ENCODE data around the gene DGKH. TPM values are rescaled to one million over a fixed set of nuclear protein-coding genes. Genes with fewer than 3 reads are reported as not detected.

Gene DGKH
- total RNA-seq, 1 experiment from 2014 or later = 9.2 TPM

DNA sequence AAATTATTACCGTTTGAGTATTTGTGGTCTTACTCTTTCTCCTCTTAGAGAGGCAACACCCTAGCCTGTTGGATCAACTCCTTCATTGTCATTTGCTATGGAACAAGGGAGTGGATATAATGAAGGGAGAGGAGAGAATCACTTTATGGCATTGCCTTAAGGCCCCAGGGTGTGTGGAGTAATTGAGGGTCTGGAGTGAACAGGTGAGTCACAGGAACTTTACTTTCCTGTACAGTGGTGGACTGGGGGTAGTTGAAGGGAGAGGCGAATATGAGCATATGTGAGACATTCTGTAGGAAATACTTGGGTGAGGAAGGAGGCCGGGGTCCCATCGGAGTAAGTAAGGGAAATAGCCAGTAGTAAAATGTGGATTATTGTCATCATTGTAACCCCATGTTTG lies 17.0 kb downstream of the DGKH start:
- intact Hi-C loops (cut with micrococcal nuclease) = no loop called here
- ChIA-PET CTCF (no interaction called here), POLR2A (no interaction called here), RAD21 (ENCODE audit: low non-redundant PET in 1 of 2, low total read pairs in 2 of 2, uncharacterized antibody in 2 of 2, unreplicated experiment in 2 of 2) (no interaction called here)
- no TSS peak for BruUV-seq (replicated peaks)
- Histone ChIP-seq H3K4me1 (ENCODE audit: control insufficient read depth in 1 of 2, insufficient read depth in 2 of 2, low read length in 2 of 2) (peaks cover 0 to 5% of the 10 kb centered on the region in 2 experiments; a peak in 1 of 4 replicates), H3K9me3 (ENCODE audit: control insufficient read depth in 1 of 2, insufficient read depth in 1 of 2, low read depth in 1 of 2, low read length in 2 of 2) (no peaks in the 10 kb centered on the region), H3K4me2 (ENCODE audit: low read length) (no peak overlapping the region), H3K9me2 (ENCODE audit: insufficient read depth) (no peaks in the 10 kb centered on the region), H2AFZ (ENCODE audit: low read depth, low read length, poor library complexity, severe bottlenecking) (no peak overlapping the region), H3K79me2 (ENCODE audit: insufficient read depth, low read length) (no peaks in the 10 kb centered on the region), H3K36me3 (ENCODE audit: control insufficient read depth in 1 of 2, insufficient read depth in 2 of 2, low read length in 2 of 2) (0 out of 4 replicates have a peak, but pooled peaks cover 0 to 5% of the 10 kb centered on the region in 2 experiments), H3K27me3 (ENCODE audit: insufficient read depth, low read length) (no peaks in the 10 kb centered on the region), H3K27ac (ENCODE audit: low read depth, low read length) (no peak overlapping the region), H3K9ac (ENCODE audit: low read length) (no peak overlapping the region), H3K4me3 (replicated peaks in 1 of 2; ENCODE audit: low read depth in 1 of 2, low read length in 2 of 2) (no peak overlapping the region), H4K20me1 (ENCODE audit: insufficient read depth) (no peaks in the 10 kb centered on the region)
- TF ChIP-seq ZNF274 (IDR thresholded peaks at IDR 0.05; ENCODE audit: low read depth, low read length) = no peak
- TF ChIP-seq, protein P1, sequence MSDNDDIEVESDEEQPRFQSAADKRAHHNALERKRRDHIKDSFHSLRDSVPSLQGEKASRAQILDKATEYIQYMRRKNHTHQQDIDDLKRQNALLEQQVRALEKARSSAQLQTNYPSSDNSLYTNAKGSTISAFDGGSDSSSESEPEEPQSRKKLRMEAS (IDR thresholded peaks at IDR 0.05) = no peak
- TF ChIP-seq JUND (IDR thresholded peaks at IDR 0.05) = no peak
- TF ChIP-seq YY1 (IDR thresholded peaks at IDR 0.05; ENCODE audit: extremely low read depth, insufficient replicate concordance, low read depth, low read length) = no peak
- TF ChIP-seq EZH2phosphoT487 (IDR thresholded peaks at IDR 0.05; ENCODE audit: borderline replicate concordance) = no peak
- no peak for TF ChIP-seq ELF1 (IDR thresholded peaks at IDR 0.05; ENCODE audit: borderline replicate concordance, low read depth)
- TF ChIP-seq, protein P2, sequence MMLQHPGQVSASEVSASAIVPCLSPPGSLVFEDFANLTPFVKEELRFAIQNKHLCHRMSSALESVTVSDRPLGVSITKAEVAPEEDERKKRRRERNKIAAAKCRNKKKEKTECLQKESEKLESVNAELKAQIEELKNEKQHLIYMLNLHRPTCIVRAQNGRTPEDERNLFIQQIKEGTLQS (IDR thresholded peaks at IDR 0.05) = no peak
- no peak for TF ChIP-seq CEBPB (IDR thresholded peaks at IDR 0.05; ENCODE audit: low read depth)
- TF ChIP-seq, protein P3, sequence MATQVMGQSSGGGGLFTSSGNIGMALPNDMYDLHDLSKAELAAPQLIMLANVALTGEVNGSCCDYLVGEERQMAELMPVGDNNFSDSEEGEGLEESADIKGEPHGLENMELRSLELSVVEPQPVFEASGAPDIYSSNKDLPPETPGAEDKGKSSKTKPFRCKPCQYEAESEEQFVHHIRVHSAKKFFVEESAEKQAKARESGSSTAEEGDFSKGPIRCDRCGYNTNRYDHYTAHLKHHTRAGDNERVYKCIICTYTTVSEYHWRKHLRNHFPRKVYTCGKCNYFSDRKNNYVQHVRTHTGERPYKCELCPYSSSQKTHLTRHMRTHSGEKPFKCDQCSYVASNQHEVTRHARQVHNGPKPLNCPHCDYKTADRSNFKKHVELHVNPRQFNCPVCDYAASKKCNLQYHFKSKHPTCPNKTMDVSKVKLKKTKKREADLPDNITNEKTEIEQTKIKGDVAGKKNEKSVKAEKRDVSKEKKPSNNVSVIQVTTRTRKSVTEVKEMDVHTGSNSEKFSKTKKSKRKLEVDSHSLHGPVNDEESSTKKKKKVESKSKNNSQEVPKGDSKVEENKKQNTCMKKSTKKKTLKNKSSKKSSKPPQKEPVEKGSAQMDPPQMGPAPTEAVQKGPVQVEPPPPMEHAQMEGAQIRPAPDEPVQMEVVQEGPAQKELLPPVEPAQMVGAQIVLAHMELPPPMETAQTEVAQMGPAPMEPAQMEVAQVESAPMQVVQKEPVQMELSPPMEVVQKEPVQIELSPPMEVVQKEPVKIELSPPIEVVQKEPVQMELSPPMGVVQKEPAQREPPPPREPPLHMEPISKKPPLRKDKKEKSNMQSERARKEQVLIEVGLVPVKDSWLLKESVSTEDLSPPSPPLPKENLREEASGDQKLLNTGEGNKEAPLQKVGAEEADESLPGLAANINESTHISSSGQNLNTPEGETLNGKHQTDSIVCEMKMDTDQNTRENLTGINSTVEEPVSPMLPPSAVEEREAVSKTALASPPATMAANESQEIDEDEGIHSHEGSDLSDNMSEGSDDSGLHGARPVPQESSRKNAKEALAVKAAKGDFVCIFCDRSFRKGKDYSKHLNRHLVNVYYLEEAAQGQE (IDR thresholded peaks at IDR 0.05; ENCODE audit: low read depth) = no peak
- no peak for TF ChIP-seq FOSL1 (IDR thresholded peaks at IDR 0.05; ENCODE audit: low read depth)
- no peak for DNase-seq (ENCODE audit: low read depth, low spot score)
- no peak for ATAC-seq

Measured in HCT116 (cell line).